ACC112 (cell line): ENCODE measurements around the gene RNF187.

ENCODE experiments used
- H2AFZ ChIP-seq: fragments of 200-600 bp; sonication (generic); one replicate; pipeline ENCODE4 v1.6.0; 2017; ENCODE audit warnings: antibody characterized with exemption, low read length; ENCODE audit not compliant: unreplicated experiment
- H3K27ac ChIP-seq: fragments of 200-600 bp; sonication (generic); 2 replicates; pipeline ENCODE4 v1.5.1; 2014; ENCODE audit warnings: low read depth, mild to moderate bottlenecking, antibody characterized with exemption, low read length, moderate library complexity
- H3K27me3 ChIP-seq: fragments of 200-600 bp; sonication (generic); 2 replicates; pipeline ENCODE4 v1.6.1; 2014; ENCODE audit warnings: mild to moderate bottlenecking, antibody characterized with exemption, low read length, moderate library complexity, mixed read lengths; ENCODE audit not compliant: insufficient read depth
- H3K36me3 ChIP-seq: fragments of 200-600 bp; sonication (generic); 2 replicates; pipeline ENCODE4 v1.6.1; 2016; ENCODE audit warnings: mild to moderate bottlenecking, antibody characterized with exemption, low read length, moderate library complexity, mixed read lengths; ENCODE audit not compliant: insufficient read depth
- H3K4me1 ChIP-seq: fragments of 200-600 bp; sonication (generic); one replicate; pipeline ENCODE4 v1.6.1; 2016; ENCODE audit warnings: low read length, mixed read lengths; ENCODE audit not compliant: insufficient read depth, unreplicated experiment, control insufficient read depth
- H3K4me3 ChIP-seq: fragments of 200-600 bp; sonication (generic); 2 replicates; pipeline ENCODE4 v1.5.1; 2014; ENCODE audit warnings: mild to moderate bottlenecking, low read depth, low read length
- H3K79me2 ChIP-seq: fragments of 200-600 bp; sonication (generic); one replicate; pipeline ENCODE4 v1.6.0; 2016; ENCODE audit warnings: low read length; ENCODE audit not compliant: control insufficient read depth, unreplicated experiment, insufficient read depth

RNF187 gene

DNA sequence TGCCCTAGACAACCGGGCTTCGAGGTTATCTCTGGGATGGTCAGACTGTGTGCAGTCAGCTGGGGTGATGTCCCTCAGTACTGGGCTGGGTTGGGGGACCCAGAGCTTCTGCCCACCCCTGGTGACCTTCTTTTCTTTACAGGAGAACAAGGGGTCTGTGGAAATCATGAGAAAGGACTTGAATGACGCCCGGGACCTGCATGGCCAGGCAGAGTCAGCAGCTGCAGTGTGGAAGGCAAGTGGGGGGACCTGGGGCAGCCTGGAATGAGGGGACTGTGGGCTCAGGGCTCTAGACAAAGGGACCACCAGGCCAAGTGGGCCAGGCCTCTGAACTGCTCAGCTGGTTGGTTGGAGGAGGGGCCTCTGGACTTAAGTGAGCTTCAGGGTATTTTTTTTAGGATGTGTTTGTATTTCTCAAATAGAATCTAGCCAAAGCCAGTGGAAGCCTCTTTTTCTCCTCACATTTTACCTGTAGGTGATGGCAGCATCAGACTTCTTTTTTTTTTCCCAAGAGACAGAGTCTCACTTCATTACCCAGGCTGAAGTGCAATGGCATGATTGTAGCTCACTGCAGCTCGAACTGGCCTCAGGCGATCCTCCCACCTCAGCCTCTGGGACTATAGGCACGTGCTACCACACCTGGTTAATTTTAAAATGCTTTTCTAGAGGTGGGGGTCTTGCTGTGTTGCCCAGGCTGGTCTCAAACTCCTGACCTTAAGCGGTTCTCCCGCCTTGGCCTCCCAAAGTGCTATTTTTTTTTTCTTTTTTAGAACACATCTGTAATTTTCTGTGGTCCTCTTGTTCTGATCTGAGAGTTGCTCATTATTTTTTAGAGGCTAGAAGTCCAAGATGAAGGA is 1.9 kb downstream of the RNF187 start:
- Histone ChIP-seq H3K27ac (no peak overlapping the region), H3K4me3 (peak overlapping the region; percentile 96), H3K79me2 (peaks cover 30% of the 10 kb centered on the region), H2AFZ (no peak overlapping the region), H3K36me3 (peaks cover 16% of the 10 kb centered on the region; the same call in 1 of the 2 replicates), H3K27me3 (no peaks in the 10 kb centered on the region), H3K4me1 (peaks cover 29% of the 10 kb centered on the region)

DNA sequence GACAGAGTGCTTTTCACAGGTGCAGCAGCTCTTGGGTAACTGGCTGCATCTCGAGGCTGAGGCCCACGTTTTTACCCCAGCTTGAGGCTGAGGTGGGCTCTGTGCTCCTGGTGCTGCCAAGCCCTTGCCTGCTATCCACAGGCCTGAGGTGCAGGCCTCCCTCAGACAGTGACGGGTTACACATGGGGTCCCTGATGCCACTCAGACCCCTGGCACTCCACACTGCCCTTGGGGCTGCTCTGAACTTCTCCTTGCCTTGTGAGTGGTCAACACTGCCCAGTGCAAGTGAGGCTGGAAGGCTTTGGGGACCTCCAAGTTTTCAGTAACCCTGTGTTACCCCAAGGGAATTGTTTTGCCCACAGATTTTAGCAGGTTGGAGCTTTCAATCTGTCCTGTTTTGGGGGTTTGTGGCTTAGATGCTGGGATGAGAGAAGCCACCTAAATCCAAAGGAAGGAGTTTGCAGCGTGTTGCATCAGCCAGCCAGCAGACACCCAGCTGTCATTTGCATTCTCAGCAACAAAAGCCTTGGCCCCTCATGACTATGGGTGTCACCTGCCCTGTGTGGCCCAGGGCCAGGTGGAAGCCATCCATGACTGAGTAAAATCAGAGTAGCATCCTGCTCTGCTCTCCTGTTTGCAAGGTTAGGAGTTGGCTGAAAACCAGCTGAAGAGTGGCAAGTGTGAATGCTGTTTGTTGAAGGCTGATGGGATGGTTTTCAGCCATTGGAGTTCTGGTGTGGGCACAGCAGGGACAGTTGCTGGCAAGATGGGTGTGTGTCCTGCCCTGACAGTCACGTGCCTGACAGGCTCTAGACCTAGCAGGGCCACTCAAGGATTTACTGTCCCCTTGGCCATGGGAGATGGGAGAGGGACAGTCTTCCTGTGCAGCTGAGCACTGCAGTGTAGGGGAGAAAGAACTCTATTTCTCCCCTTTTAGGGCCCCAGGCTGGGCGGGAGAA is 3.2 kb downstream of the RNF187 start:
- H3K4me1 ChIP-seq = peaks cover 26% of the 10 kb centered on the region
- peaks cover 16% of the 10 kb centered on the region; the same call in 1 of the 2 replicates for H3K36me3 ChIP-seq
- no peak overlapping the region for H2AFZ ChIP-seq
- H3K4me3 ChIP-seq = no peak overlapping the region
- no peaks in the 10 kb centered on the region for H3K27me3 ChIP-seq
- no peak overlapping the region for H3K27ac ChIP-seq
- peaks cover 30% of the 10 kb centered on the region for H3K79me2 ChIP-seq

GRCh38 chr1:228493141-228494043 is 6.2 kb downstream of the RNF187 start:
- peaks cover 23% of the 10 kb centered on the region for H3K79me2 ChIP-seq

GRCh38 chr1:228494044-228494353 is 6.8 kb downstream of the RNF187 start:
- Histone ChIP-seq H3K4me1 (peaks cover 12% of the 10 kb centered on the region), H2AFZ (no peak overlapping the region), H3K79me2 (peaks cover 17% of the 10 kb centered on the region), H3K27ac (no peak overlapping the region), H3K36me3 (peaks cover 16% of the 10 kb centered on the region; the same call in 1 of the 2 replicates), H3K27me3 (no peaks in the 10 kb centered on the region), H3K4me3 (no peak overlapping the region)

More at GRCh38 chr1:228493141-228494043, 6.2 kb downstream of the RNF187 start:
- H2AFZ ChIP-seq = no peak overlapping the region
- H3K36me3 ChIP-seq = peaks cover 16% of the 10 kb centered on the region; the same call in 1 of the 2 replicates
- no peaks in the 10 kb centered on the region for H3K27me3 ChIP-seq
- H3K4me1 ChIP-seq = peaks cover 18% of the 10 kb centered on the region
- no peak overlapping the region for H3K27ac ChIP-seq
- no peak overlapping the region for H3K4me3 ChIP-seq

DNA sequence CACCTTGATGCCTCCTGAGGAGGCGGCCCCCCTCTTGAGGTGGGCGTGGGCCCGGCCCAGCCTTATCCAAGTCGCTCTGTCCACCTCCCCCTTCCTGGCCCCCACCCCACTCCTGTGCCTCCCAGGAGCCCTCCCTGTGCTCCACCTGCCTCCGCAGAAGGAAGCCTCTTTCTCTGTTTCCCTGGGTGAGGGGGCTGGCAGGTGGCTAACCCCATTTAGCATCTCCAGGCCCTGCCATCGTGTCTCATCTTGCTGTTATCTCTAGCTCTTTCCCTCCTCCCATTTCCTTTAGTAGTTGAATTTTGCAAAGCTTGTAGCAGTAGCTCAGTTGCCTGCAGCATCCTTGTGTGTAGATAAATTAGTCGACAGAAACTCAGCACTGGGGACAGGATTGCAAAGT is 7.2 kb downstream of the RNF187 start:
- Histone ChIP-seq H3K4me3 (no peak overlapping the region), H3K4me1 (peaks cover 12% of the 10 kb centered on the region), H3K79me2 (peaks cover 14% of the 10 kb centered on the region), H3K27ac (no peak overlapping the region), H3K36me3 (peaks cover 16% of the 10 kb centered on the region; the same call in 1 of the 2 replicates), H2AFZ (no peak overlapping the region), H3K27me3 (no peaks in the 10 kb centered on the region)

- no peaks in the 10 kb centered on the region for H3K27me3 ChIP-seq
- no peak overlapping the region for H3K27ac ChIP-seq
- H3K4me3 ChIP-seq = no peak overlapping the region
- H3K79me2 ChIP-seq = peaks cover 7% of the 10 kb centered on the region
- peaks cover 6% of the 10 kb centered on the region for H3K4me1 ChIP-seq
- peaks cover 9% of the 10 kb centered on the region; the same call in 1 of the 2 replicates for H3K36me3 ChIP-seq
- no peak overlapping the region for H2AFZ ChIP-seq
Observed at GRCh38 chr1:228494970-228495853, 8.0 kb downstream of the RNF187 start.

- H3K4me3 ChIP-seq = no peak overlapping the region
- H3K36me3 ChIP-seq = peaks cover 5% of the 10 kb centered on the region; the same call in 1 of the 2 replicates
- no peak overlapping the region for H3K27ac ChIP-seq
Observed at GRCh38 chr1:228496084-228496483, 8.9 kb downstream of the RNF187 start.

DNA sequence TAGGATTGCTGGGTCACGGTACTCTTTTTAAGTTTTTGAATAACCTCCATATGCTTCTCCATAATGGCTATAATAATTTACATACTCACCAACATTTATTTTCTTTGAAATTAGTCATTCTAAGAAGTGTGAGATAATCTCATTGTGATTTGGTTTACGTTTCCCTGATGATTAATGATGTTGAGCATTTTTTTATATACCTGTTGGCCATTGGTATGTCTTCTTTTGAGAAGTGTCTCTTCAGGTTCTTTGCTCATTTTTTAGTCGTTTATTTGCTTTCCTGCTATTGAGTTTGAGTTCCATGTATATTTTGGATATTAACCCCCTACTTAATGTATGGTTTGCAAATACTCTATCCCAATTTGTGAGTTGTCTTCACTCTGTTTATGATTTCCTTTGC is 9.3 kb downstream of the RNF187 start:
- no peak overlapping the region for H3K4me3 ChIP-seq
- H3K27ac ChIP-seq = no peak overlapping the region
- H3K79me2 ChIP-seq = no peaks in the 10 kb centered on the region
- H3K27me3 ChIP-seq = no peaks in the 10 kb centered on the region
- no peak overlapping the region for H2AFZ ChIP-seq
- H3K4me1 ChIP-seq = peaks cover 8% of the 10 kb centered on the region
- peaks cover 4% of the 10 kb centered on the region; the same call in 1 of the 2 replicates for H3K36me3 ChIP-seq

More at GRCh38 chr1:228496084-228496483, 8.9 kb downstream of the RNF187 start:
- Histone ChIP-seq H3K27me3 (no peaks in the 10 kb centered on the region), H3K4me1 (peaks cover 8% of the 10 kb centered on the region), H2AFZ (no peak overlapping the region), H3K79me2 (no peaks in the 10 kb centered on the region)

- H2AFZ ChIP-seq = no peak overlapping the region
- no peak overlapping the region for H3K4me3 ChIP-seq
- H3K27me3 ChIP-seq = no peaks in the 10 kb centered on the region
- H3K79me2 ChIP-seq = no peaks in the 10 kb centered on the region
- no peaks in the 10 kb centered on the region for H3K36me3 ChIP-seq
- no peak overlapping the region for H3K27ac ChIP-seq
- peaks cover 8% of the 10 kb centered on the region for H3K4me1 ChIP-seq
Observed at GRCh38 chr1:228497206-228497605, 10.0 kb downstream of the RNF187 start.
